Measurements from ENCODE around the gene MAP1B.

The MAP1B gene

GRCh38 chr5:72251386-72251785 lies 144.1 kb downstream of the MAP1B start:
- no peak for DNase-seq (ENCODE audit: low spot score)

GRCh38 chr5:72252008-72252407 lies 144.7 kb downstream of the MAP1B start:
- DNase-seq (ENCODE audit: low spot score), result no peak

GRCh38 chr5:72252574-72253155 lies 145.4 kb downstream of the MAP1B start:
- peak; percentile 15 for DNase-seq (ENCODE audit: low spot score)

GRCh38 chr5:72255237-72255636 lies 148.0 kb downstream of the MAP1B start:
- DNase-seq (ENCODE audit: low spot score), result no peak

- DNase-seq (ENCODE audit: low spot score), result no peak
Measured at GRCh38 chr5:72255670-72256069, 148.4 kb downstream of the MAP1B start.

- DNase-seq (ENCODE audit: low spot score), result no peak
Measured at GRCh38 chr5:72256536-72256935, 149.3 kb downstream of the MAP1B start.

Measured in AG08395 (cell line).